Immature natural killer cell (primary cell): ENCODE data around the gene SSTR3. TPM values are rescaled to one million over a fixed set of nuclear protein-coding genes. Genes with fewer than 3 reads are reported as not detected.

ENCODE experiments used
- DNase-seq, 3 donors: peaks; one replicate each; pipeline ENCODE4 v3.0.0; 2022; ENCODE audit warnings: mixed read lengths in 1 of 3
- H3K27ac Mint-ChIP-seq, 6 donors: one replicate each; pipeline ENCODE4 v1.8.0; 2020; ENCODE audit warnings: mixed read lengths in 6 of 6, mild to moderate bottlenecking in 5 of 6, inconsistent platforms in 4 of 6, moderate library complexity in 3 of 6
- H3K27me3 Mint-ChIP-seq, 3 donors: one replicate each; pipeline ENCODE4 v1.8.0; 2020 to 2021; ENCODE audit warnings: low read depth in 3 of 3, mild to moderate bottlenecking in 3 of 3, mixed read lengths in 3 of 3, moderate library complexity in 3 of 3, inconsistent platforms in 1 of 3
- H3K36me3 Mint-ChIP-seq, 3 donors: one replicate each; pipeline ENCODE4 v1.8.0; 2020; ENCODE audit warnings: mixed read lengths in 3 of 3, inconsistent platforms in 2 of 3, mild to moderate bottlenecking in 2 of 3
- H3K4me1 Mint-ChIP-seq, 2 donors: one replicate each; pipeline ENCODE4 v1.8.0; 2020; ENCODE audit warnings: inconsistent platforms in 2 of 2, mild to moderate bottlenecking in 2 of 2, mixed read lengths in 2 of 2, moderate library complexity in 1 of 2
- H3K4me3 Mint-ChIP-seq, 5 donors: one replicate each; pipeline ENCODE4 v1.8.0; 2020; ENCODE audit warnings: mild to moderate bottlenecking in 5 of 5, mixed read lengths in 5 of 5, inconsistent platforms in 3 of 5, moderate library complexity in 3 of 5
- H3K9me3 Mint-ChIP-seq, 6 donors: one replicate each; pipeline ENCODE4 v1.8.0; 2020; ENCODE audit warnings: mild to moderate bottlenecking in 6 of 6, mixed read lengths in 6 of 6, inconsistent platforms in 4 of 6, moderate library complexity in 3 of 6
- polyA plus RNA-seq, 3 donors: library from polyadenylated mRNA; unstranded; fragments of 300-500 nt; fragmentation: Illumina TruSeq; gene quantifications; one replicate each; pipeline ENCODE4 v1.2.3, GENCODE V29; 2021

The SSTR3 gene
- polyA plus RNA-seq, 3 donors from 2014 or later, result not detected

DNA sequence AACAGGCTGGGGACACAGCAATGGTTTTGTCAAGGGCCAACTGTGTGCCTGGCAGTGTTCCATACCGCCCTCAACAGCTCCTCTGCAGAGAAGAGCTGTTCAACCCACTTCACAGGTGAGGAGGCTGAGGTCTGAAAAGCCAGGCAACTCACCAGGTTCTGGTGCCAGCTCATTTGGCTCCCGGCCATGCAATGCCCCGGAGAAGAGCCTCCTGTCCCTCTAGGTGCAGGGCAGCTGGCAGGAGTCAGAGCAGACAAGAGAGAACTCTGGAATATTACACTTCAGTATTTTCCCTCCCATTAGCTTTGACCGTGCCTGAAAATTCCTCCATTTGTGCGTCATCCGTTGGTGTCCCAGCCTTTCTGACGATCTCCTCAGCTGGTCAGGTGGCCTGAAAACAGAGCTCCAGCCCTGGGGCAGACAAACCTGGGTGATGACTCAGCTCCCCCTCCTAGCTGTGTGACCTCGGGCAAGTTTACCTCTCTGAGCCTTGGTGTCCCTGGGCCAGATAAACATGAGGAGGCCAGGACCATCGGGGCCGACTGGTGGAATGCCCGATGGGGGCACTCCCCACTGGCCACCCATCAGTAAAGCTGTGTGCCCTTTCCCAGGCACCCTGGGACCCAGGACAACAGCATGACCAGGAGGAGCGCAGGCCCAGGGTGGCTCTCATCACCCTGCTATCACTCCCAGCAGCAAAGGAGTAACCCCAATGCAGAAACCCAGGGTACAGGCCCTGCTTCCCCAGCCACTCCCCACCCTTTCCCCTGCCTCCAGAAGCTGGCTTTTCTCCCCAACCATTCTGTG lies 14.6 kb downstream of the SSTR3 start:
- DNase-seq, result no peak
- peaks cover 0 to 2% (median 2%) of the 10 kb centered on the region in 3 donors for H3K27me3 Mint-ChIP-seq

DNA sequence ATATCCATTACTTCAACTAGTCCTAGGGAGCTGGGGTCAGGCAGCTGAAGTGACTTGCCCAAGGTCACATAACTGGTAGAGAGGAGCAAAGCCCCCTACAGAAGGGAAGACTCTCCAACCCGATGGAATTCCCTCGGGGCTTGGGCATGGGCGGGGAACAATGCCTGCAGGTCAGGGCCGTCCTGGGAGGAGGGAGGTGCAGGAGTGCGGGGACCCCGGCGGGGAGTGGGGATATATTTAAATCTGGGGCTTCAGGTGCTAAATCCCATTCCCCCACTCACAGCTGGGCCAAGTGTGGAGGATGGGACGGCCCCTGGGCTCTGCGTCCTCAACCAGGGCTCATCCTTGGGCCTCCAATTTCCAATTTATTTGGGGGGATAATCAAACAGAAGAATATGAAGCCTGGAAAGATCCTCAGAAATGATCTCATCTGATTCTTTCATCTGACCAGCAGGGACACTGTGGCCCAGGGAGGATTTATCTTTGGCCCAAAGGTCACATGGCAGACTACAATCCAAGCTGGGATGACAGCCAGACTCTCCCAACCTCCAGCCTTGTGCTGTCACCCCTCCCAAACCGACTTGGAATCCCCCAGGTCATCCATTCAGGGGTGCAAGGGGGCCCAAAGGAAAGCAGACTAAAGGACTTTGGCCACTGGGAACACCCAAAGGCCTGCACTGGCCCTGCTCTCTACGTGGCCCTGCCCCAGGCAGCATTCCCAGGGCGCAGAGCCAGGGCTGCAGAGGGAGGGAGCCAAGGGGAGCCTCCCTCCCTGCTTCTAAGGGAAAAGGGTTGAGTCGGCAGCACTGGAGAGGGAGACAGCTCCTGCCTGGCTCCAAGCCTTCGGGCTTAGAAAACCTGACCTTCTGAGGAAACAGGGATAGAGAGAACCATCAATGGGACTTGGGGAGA lies 15.5 kb downstream of the SSTR3 start:
- Mint-ChIP-seq H3K27me3 (peaks cover 0 to 2% (median 2%) of the 10 kb centered on the region in 3 donors), H3K27ac (peak overlapping the region in 5 of 6 donors; percentile 45 to 93 (median 78)), H3K4me3 (no peak overlapping the region), H3K4me1 (peaks cover 51 to 60% of the 10 kb centered on the region in 2 donors), H3K9me3 (no peaks in the 10 kb centered on the region), H3K36me3 (no peaks in the 10 kb centered on the region)
- no peak for DNase-seq

More for the DNA sequence above, 14.6 kb downstream of the SSTR3 start:
- peaks cover 48 to 55% of the 10 kb centered on the region in 2 donors for H3K4me1 Mint-ChIP-seq
- no peaks in the 10 kb centered on the region for H3K36me3 Mint-ChIP-seq
- no peaks in the 10 kb centered on the region for H3K9me3 Mint-ChIP-seq
- H3K27ac Mint-ChIP-seq, result peak overlapping the region; percentile 90 to 97 (median 94)
- H3K4me3 Mint-ChIP-seq, result peak overlapping the region; percentile 79 to 88 (median 84)

DNA sequence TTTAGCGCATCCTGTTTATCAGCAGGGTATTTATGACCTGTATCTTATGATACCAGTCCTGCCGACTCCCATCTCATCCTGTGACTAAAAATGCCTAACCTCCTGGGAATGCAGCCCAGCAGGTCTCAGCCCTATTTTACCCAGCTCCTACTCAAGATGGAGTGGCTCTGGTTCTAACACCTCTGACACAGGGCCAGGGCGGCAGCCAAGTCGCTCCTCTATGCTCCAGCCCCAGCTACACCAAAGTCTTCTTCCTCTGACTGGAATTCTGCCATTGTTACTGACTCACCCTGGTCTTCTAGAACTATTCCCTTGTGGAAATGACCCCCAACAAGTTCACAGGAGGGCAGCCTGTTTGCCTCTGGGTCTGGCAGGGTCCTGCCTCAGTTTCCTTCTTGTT lies 16.4 kb downstream of the SSTR3 start:
- no peaks in the 10 kb centered on the region for H3K36me3 Mint-ChIP-seq
- peak overlapping the region in 5 of 6 donors; percentile 5 to 93 (median 63) for H3K27ac Mint-ChIP-seq
- peaks cover 0 to 2% (median 2%) of the 10 kb centered on the region in 3 donors for H3K27me3 Mint-ChIP-seq
- H3K4me1 Mint-ChIP-seq, result peaks cover 51 to 60% of the 10 kb centered on the region in 2 donors
- H3K4me3 Mint-ChIP-seq, result no peak overlapping the region
- H3K9me3 Mint-ChIP-seq, result no peaks in the 10 kb centered on the region
- no peak for DNase-seq

DNA sequence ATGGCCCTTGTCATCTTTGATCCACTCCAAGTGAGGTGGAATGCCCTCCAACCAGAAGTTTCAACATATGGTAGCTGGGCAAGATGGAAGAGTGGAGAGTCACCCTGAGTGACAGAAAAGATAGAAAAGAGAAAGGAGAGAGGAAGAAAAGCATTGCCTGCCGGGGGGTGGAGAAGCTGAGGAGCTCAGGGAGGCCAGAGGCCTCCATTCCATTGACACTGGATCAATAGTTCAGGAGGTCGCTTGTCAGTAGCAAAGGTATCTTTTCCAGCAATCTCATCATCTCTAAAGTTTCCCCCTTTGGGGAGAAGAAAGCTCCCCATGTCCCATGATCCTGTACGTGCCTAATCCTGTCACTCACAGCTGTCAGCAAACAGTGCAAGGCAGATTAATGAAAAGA lies 17.5 kb downstream of the SSTR3 start:
- peak overlapping the region; percentile 81 to 95 (median 91) for H3K27ac Mint-ChIP-seq
- no peaks in the 10 kb centered on the region for H3K36me3 Mint-ChIP-seq
- peak overlapping the region in 1 of 5 donors; percentile 12 for H3K4me3 Mint-ChIP-seq
- peaks cover 0 to 2% (median 2%) of the 10 kb centered on the region in 3 donors for H3K27me3 Mint-ChIP-seq
- no peaks in the 10 kb centered on the region for H3K9me3 Mint-ChIP-seq
- no peak for DNase-seq
- H3K4me1 Mint-ChIP-seq, result peaks cover 48 to 59% of the 10 kb centered on the region in 2 donors

DNA sequence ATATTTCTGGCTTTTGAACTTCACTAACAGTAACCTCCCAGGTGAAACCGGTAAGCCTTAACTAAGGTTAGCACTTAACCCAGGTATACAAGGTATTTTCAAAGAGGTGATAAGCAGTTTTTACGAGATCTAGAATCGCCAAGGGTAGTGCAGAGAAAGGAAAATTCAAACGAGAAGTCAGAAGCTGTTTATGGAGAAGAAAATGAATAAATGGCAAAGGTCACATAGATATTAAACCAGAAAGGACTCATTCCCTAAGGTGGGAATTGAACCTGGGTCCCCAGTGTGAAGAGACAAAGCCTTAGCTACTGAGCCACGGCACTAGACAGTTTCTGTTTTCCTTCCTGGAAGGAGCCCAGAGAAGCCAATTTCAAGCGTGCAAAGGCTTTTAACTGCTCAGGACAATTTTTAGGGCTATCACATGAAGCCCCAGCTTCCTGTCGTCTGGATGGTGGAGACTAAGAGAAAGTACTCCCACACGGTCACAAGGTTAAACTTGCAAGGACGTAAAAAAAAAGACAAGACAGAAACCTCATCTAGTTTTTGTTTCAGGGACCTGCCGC lies 18.6 kb downstream of the SSTR3 start:
- peaks cover 54 to 65% of the 10 kb centered on the region in 2 donors for H3K4me1 Mint-ChIP-seq
- no peaks in the 10 kb centered on the region for H3K36me3 Mint-ChIP-seq
- peak; percentile 71 to 76 (median 72) for DNase-seq
- no peaks in the 10 kb centered on the region for H3K9me3 Mint-ChIP-seq
- peak overlapping the region; percentile 81 to 95 (median 91) for H3K27ac Mint-ChIP-seq
- peaks cover 0 to 2% (median 0%) of the 10 kb centered on the region in 3 donors for H3K27me3 Mint-ChIP-seq
- H3K4me3 Mint-ChIP-seq, result peak overlapping the region; percentile 39 to 75 (median 59)

DNA sequence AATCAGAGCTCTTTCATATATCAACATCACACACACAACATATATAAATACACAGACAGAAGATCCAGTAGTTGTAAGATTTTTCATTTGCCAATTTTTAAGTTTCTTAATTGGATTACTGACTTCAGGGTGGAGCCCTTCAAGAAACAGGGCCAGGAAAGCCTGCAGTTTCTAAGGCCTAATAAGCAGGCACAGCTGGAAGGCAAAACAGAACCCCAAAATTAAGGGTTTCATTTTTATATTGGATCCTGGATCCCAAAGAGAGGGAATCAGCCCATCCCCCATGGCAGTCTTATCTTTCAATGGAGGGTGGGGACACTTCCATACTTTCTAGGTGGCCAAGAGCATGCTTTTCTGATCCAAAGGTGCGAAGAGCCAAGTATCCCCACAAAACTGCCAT lies 19.5 kb downstream of the SSTR3 start:
- peak overlapping the region in 1 of 5 donors; percentile 29 for H3K4me3 Mint-ChIP-seq
- peak overlapping the region; percentile 34 to 95 (median 86) for H3K27ac Mint-ChIP-seq
- H3K9me3 Mint-ChIP-seq, result no peaks in the 10 kb centered on the region
- peaks cover 0 to 2% (median 0%) of the 10 kb centered on the region in 3 donors for H3K27me3 Mint-ChIP-seq
- DNase-seq, result no peak
- no peaks in the 10 kb centered on the region for H3K36me3 Mint-ChIP-seq
- H3K4me1 Mint-ChIP-seq, result peaks cover 55 to 66% of the 10 kb centered on the region in 2 donors

DNA sequence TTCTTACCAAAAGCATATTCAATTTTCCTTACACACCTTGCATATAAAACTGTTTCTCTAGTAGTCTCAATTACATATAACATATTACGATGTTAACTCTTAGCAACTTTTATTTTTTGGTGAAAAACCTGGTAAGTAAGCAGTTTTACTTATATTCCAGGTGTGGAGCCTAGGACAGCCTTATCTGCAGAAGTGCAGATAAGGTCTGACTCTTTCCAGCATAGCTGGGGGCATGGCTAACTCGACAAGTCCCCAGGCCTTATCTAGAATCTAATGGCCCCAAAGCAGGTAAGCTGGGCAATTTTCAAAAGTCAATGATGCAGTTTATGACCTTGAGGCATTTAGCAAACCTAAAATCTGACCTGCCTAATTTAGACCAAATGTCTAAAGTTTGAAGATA lies 20.1 kb downstream of the SSTR3 start:
- Mint-ChIP-seq H3K9me3 (no peaks in the 10 kb centered on the region), H3K27me3 (peaks cover 0 to 2% (median 2%) of the 10 kb centered on the region in 3 donors), H3K36me3 (no peaks in the 10 kb centered on the region), H3K4me1 (peaks cover 55 to 67% of the 10 kb centered on the region in 2 donors), H3K27ac (peak overlapping the region in 5 of 6 donors; percentile 31 to 93 (median 56)), H3K4me3 (no peak overlapping the region)
- no peak for DNase-seq

DNA sequence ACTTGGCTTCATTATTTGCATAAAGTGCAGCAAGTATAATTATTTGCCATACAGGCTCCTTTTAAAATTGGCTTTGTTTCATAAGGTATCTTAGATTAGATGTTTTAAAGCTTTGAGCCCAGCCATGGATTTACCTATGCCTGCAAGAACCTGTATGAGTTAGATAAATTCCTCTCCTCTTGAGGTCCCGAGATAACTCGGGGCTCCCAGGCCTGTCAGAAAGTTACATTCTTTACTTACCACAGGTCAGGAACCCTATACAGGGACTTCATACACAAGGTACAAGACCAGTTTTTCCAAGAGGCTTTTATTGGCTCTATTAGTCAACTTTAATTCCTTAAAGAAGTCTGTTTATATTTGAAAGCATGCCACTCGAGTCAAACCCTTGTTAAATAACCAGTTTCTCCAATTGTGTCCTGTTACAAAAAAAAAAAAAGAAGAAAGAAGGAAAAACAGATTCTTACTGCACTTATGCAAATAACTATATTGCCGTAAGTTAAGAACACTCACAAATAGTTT lies 22.0 kb downstream of the SSTR3 start:
- no peak overlapping the region for H3K27ac Mint-ChIP-seq

DNA sequence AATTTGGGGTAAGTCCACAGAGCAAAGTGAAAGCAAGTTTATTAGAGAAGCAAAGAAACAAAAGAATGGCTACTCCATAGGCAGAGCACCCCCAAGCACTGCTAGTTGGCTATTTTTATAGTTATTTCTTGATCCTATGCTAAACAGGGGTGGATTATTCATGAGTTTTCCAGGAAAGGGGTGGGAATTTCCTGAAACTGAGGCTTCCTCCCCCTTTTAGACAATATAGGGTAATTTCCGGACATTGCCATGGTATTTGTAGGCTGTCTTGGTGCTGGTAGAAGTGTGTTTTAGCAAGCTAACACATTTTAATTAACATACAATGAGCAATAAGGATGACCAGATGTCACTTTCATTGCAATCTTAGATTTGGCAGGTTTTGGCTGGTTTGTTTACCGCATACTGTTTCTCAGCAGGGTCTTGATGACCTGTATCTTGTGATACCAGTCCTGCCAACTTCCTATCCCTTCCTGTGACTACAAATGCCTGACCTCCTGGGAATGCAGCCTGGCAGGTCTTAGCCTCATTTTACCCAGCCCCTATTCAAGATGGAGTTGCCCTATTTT lies 23.3 kb downstream of the SSTR3 start:
- H3K27ac Mint-ChIP-seq, result peak overlapping the region; percentile 53 to 90 (median 72)
- no peaks in the 10 kb centered on the region for H3K9me3 Mint-ChIP-seq
- H3K4me1 Mint-ChIP-seq, result peaks cover 66 to 73% of the 10 kb centered on the region in 2 donors
- H3K36me3 Mint-ChIP-seq, result no peaks in the 10 kb centered on the region
- H3K4me3 Mint-ChIP-seq, result peak overlapping the region; percentile 33 to 62 (median 50)
- peaks cover 1 to 3% (median 2%) of the 10 kb centered on the region in 3 donors for H3K27me3 Mint-ChIP-seq
- no peak for DNase-seq

More for the DNA sequence above, 22.0 kb downstream of the SSTR3 start:
- H3K4me1 Mint-ChIP-seq, result peaks cover 68 to 75% of the 10 kb centered on the region in 2 donors
- no peak overlapping the region for H3K4me3 Mint-ChIP-seq
- no peaks in the 10 kb centered on the region for H3K36me3 Mint-ChIP-seq
- no peaks in the 10 kb centered on the region for H3K9me3 Mint-ChIP-seq
- peaks cover 1 to 5% (median 2%) of the 10 kb centered on the region in 3 donors for H3K27me3 Mint-ChIP-seq
- no peak for DNase-seq

DNA sequence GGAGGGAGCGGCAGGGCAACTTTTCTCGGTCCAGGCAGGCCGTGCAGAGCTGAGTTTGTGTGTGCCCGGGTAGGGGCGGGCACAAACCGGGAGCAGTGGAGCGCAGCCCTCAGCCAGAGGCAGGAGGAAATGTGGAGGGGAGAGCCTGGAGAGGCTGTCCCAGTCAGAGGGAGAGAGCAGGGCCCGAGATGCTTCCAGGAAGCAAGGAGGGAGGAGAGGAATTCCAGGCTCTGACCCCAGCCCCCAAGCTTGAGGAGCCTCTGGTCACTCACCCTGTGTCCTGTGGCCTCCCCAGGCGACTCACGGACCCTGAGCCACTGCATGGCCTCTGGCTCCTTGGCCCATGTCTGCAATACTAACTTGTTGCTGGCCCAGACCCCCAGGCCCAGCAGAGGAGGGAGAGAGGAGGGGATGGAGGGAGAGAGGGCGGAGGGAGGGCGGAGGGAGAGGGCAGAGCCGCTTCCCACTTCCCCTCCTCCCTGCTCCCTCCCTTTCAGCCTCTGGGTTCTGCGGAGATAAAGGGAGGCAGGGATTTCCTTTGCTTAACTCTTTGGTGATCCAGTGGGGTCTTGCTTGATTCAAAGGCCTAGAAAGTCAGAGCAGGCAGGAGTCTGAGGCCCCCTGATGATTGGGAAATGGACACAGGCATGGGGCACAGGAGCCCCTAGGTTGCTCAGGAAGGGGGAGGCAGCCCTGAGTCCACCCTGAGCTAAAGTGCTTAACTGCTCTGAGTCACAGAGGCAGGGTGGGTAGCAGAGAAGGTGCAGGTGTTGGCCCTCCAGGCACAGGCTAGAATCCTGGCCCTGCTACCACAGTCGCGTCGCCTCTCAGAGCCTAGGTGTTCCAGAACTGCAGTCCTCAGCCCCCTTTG lies 24.2 kb downstream of the SSTR3 start, which contains the start of gene C1QTNF6:
Gene C1QTNF6 (minus strand): TSS at position 357 of the 871 bp plus-strand sequence. CDS start 34 bp downstream, at position 323.
- Mint-ChIP-seq H3K27me3 (peaks cover 1 to 3% (median 2%) of the 10 kb centered on the region in 3 donors), H3K27ac (peak within 1 kb of the TSS; percentile 53 to 90 (median 78)), H3K36me3 (no peaks in the 10 kb centered on the region), H3K9me3 (no peaks in the 10 kb centered on the region), H3K4me1 (peaks cover 66 to 72% of the 10 kb centered on the region in 2 donors), H3K4me3 (peak within 1 kb of the TSS; percentile 50 to 89 (median 60))
- DNase-seq, result no peak

DNA sequence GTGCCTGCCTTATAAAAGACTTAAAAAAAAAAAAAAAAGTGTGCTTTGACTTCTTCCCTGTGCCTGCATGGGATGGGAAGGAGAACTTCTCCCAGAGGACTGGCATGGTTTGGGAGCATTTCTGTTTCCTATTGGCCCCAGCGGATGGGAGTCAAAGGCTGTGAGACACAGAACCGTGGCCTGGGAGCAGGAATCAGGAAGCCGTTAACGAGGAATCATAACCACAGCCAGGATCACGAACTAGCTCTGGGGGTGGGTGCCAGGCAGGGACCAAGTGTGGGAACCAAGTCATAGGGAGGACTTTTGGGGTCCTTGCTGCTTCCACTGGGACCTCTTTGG lies 24.8 kb downstream of the SSTR3 start:
- H3K36me3 Mint-ChIP-seq, result no peaks in the 10 kb centered on the region
- DNase-seq, result no peak
- H3K27ac Mint-ChIP-seq, result peak overlapping the region in 5 of 6 donors; percentile 35 to 87 (median 71)
- H3K4me3 Mint-ChIP-seq, result peak overlapping the region in 4 of 5 donors; percentile 13 to 89 (median 70)
- H3K4me1 Mint-ChIP-seq, result peaks cover 63 to 70% of the 10 kb centered on the region in 2 donors
- no peaks in the 10 kb centered on the region for H3K9me3 Mint-ChIP-seq
- peaks cover 1 to 3% (median 2%) of the 10 kb centered on the region in 3 donors for H3K27me3 Mint-ChIP-seq

DNA sequence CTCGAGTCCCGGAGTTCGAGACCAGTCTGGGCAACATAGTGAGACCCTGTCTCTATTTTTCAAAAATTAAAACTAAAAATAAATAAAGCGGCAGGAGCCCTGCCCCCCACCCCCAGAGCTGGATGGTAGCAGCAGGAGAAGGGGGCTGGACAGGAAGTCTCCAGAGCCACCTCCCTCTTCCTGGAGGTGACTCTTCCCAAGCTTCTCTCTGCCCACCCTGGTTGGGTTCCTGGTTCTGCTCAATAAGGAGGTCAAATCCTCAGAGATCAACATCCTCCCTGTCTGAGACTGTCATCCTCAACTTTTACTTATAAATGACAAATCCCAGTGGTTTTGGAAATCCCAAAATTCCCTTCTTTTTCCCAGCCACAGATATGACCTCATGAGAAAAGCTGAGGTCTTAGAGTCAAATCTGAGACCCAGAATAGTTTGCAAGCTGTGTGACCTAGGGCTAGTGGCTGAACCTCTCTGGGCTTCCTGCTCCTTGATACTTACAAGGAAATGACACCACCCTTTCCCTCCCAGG lies 25.2 kb downstream of the SSTR3 start:
- peaks cover 63 to 66% of the 10 kb centered on the region in 2 donors for H3K4me1 Mint-ChIP-seq
- H3K27me3 Mint-ChIP-seq, result peaks cover 2 to 3% (median 3%) of the 10 kb centered on the region in 3 donors
- H3K36me3 Mint-ChIP-seq, result no peaks in the 10 kb centered on the region
- H3K4me3 Mint-ChIP-seq, result peak overlapping the region; percentile 79 to 92 (median 85)
- no peaks in the 10 kb centered on the region for H3K9me3 Mint-ChIP-seq
- H3K27ac Mint-ChIP-seq, result peak overlapping the region; percentile 89 to 96 (median 94)
- DNase-seq, result no peak
